ENCODE data around the gene MSX2.

The MSX2 gene

GRCh38 chr5:174718880-174719610 lies 5.3 kb upstream of the MSX2 start:
- H3K9me3 ChIP-seq (ENCODE audit: insufficient read depth, low read length): no peaks in the 10 kb centered on the region
- H3K27me3 ChIP-seq (ENCODE audit: insufficient read depth, insufficient read length): peaks cover 51% of the 10 kb centered on the region
- no peak for DNase-seq (ENCODE audit: low read depth, low spot score)
- H3K9ac ChIP-seq (ENCODE audit: insufficient read length, low read depth): no peak overlapping the region
- no peaks in the 10 kb centered on the region for H3K36me3 ChIP-seq (ENCODE audit: insufficient read depth, insufficient read length, low read length)
- H3K4me3 ChIP-seq (ENCODE audit: insufficient read length, low read depth): no peak overlapping the region
- H3K4me1 ChIP-seq (ENCODE audit: insufficient read depth, insufficient read length): peaks cover 17% of the 10 kb centered on the region
- no peak for TF ChIP-seq SUZ12 (IDR thresholded peaks at IDR 0.05; ENCODE audit: extremely low read depth, insufficient read depth, insufficient read length)
- no peak for TF ChIP-seq ZNF274 (IDR thresholded peaks at IDR 0.05; ENCODE audit: low read depth, low read length)
- TF ChIP-seq YY1 (IDR thresholded peaks at IDR 0.05; ENCODE audit: insufficient read depth, insufficient read length): no peak

GRCh38 chr5:174719793-174720611 lies 4.4 kb upstream of the MSX2 start:
- H3K36me3 ChIP-seq (ENCODE audit: insufficient read depth, insufficient read length, low read length): no peaks in the 10 kb centered on the region
- H3K9me3 ChIP-seq (ENCODE audit: insufficient read depth, low read length): no peaks in the 10 kb centered on the region
- H3K9ac ChIP-seq (ENCODE audit: insufficient read length, low read depth): no peak overlapping the region
- H3K27me3 ChIP-seq (ENCODE audit: insufficient read depth, insufficient read length): peaks cover 55% of the 10 kb centered on the region
- peak overlapping the region; percentile 19 for H3K4me3 ChIP-seq (ENCODE audit: insufficient read length, low read depth)
- peaks cover 17% of the 10 kb centered on the region for H3K4me1 ChIP-seq (ENCODE audit: insufficient read depth, insufficient read length)
- TF ChIP-seq ZNF274 (IDR thresholded peaks at IDR 0.05; ENCODE audit: low read depth, low read length) (no peak), SUZ12 (IDR thresholded peaks at IDR 0.05; ENCODE audit: extremely low read depth, insufficient read depth, insufficient read length) (no peak), YY1 (IDR thresholded peaks at IDR 0.05; ENCODE audit: insufficient read depth, insufficient read length) (no peak)
- no peak for DNase-seq (ENCODE audit: low read depth, low spot score)

GRCh38 chr5:174720612-174721529 lies 3.5 kb upstream of the MSX2 start:
- DNase-seq (ENCODE audit: low read depth, low spot score): peak; percentile 79
- Histone ChIP-seq H3K4me1 (ENCODE audit: insufficient read depth, insufficient read length) (peaks cover 17% of the 10 kb centered on the region), H3K9me3 (ENCODE audit: insufficient read depth, low read length) (no peaks in the 10 kb centered on the region), H3K27me3 (ENCODE audit: insufficient read depth, insufficient read length) (peaks cover 63% of the 10 kb centered on the region), H3K36me3 (ENCODE audit: insufficient read depth, insufficient read length, low read length) (peaks cover 2% of the 10 kb centered on the region), H3K4me3 (ENCODE audit: insufficient read length, low read depth) (peak overlapping the region; percentile 36), H3K9ac (ENCODE audit: insufficient read length, low read depth) (peak overlapping the region; percentile 56)
- TF ChIP-seq YY1 (IDR thresholded peaks at IDR 0.05; ENCODE audit: insufficient read depth, insufficient read length): no peak
- TF ChIP-seq SUZ12 (IDR thresholded peaks at IDR 0.05; ENCODE audit: extremely low read depth, insufficient read depth, insufficient read length): peak; percentile 20
- TF ChIP-seq ZNF274 (IDR thresholded peaks at IDR 0.05; ENCODE audit: low read depth, low read length): no peak

- no peak for DNase-seq (ENCODE audit: low read depth, low spot score)
- Histone ChIP-seq H3K9ac (ENCODE audit: insufficient read length, low read depth) (peak overlapping the region; percentile 56), H3K27me3 (ENCODE audit: insufficient read depth, insufficient read length) (peaks cover 67% of the 10 kb centered on the region), H3K4me1 (ENCODE audit: insufficient read depth, insufficient read length) (peaks cover 17% of the 10 kb centered on the region), H3K36me3 (ENCODE audit: insufficient read depth, insufficient read length, low read length) (peaks cover 2% of the 10 kb centered on the region), H3K4me3 (ENCODE audit: insufficient read length, low read depth) (peak overlapping the region; percentile 36), H3K9me3 (ENCODE audit: insufficient read depth, low read length) (no peaks in the 10 kb centered on the region)
- TF ChIP-seq YY1 (IDR thresholded peaks at IDR 0.05; ENCODE audit: insufficient read depth, insufficient read length) (no peak), ZNF274 (IDR thresholded peaks at IDR 0.05; ENCODE audit: low read depth, low read length) (no peak), SUZ12 (IDR thresholded peaks at IDR 0.05; ENCODE audit: extremely low read depth, insufficient read depth, insufficient read length) (no peak)
Measured at GRCh38 chr5:174721530-174722432, 2.6 kb upstream of the MSX2 start.

DNA sequence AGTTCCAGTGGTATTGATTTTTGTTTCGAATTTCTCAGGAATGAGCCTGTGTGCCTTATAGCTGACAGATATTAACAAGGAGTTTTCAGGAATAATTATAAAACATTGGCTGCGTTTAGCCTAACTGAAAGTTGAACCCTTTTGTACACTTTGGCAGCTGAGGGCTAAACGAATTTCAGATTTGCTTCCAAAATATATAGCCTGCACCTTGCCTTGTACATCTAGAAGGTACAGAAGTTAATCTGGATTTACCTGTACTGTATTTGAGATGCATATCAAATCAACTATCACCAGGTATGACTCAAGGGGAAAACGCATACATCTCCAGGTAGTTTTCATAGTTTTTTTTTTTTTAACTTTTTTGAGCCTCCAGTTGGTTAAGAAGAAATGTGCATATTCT lies 1.9 kb upstream of the MSX2 start:
- H3K9ac ChIP-seq (ENCODE audit: insufficient read length, low read depth): no peak overlapping the region
- TF ChIP-seq SUZ12 (IDR thresholded peaks at IDR 0.05; ENCODE audit: extremely low read depth, insufficient read depth, insufficient read length) (no peak), ZNF274 (IDR thresholded peaks at IDR 0.05; ENCODE audit: low read depth, low read length) (no peak), YY1 (IDR thresholded peaks at IDR 0.05; ENCODE audit: insufficient read depth, insufficient read length) (no peak)
- no peaks in the 10 kb centered on the region for H3K9me3 ChIP-seq (ENCODE audit: insufficient read depth, low read length)
- no peak for DNase-seq (ENCODE audit: low read depth, low spot score)
- H3K36me3 ChIP-seq (ENCODE audit: insufficient read depth, insufficient read length, low read length): peaks cover 2% of the 10 kb centered on the region
- H3K4me1 ChIP-seq (ENCODE audit: insufficient read depth, insufficient read length): peaks cover 17% of the 10 kb centered on the region
- H3K4me3 ChIP-seq (ENCODE audit: insufficient read length, low read depth): no peak overlapping the region
- H3K27me3 ChIP-seq (ENCODE audit: insufficient read depth, insufficient read length): peaks cover 71% of the 10 kb centered on the region

- Histone ChIP-seq H3K4me3 (ENCODE audit: insufficient read length, low read depth) (peak overlapping the region; percentile 26), H3K9me3 (ENCODE audit: insufficient read depth, low read length) (no peaks in the 10 kb centered on the region), H3K27me3 (ENCODE audit: insufficient read depth, insufficient read length) (peaks cover 66% of the 10 kb centered on the region), H3K4me1 (ENCODE audit: insufficient read depth, insufficient read length) (peaks cover 13% of the 10 kb centered on the region), H3K9ac (ENCODE audit: insufficient read length, low read depth) (peak overlapping the region; percentile 56), H3K36me3 (ENCODE audit: insufficient read depth, insufficient read length, low read length) (peaks cover 11% of the 10 kb centered on the region)
- DNase-seq (ENCODE audit: low read depth, low spot score): no peak
- no peak for TF ChIP-seq SUZ12 (IDR thresholded peaks at IDR 0.05; ENCODE audit: extremely low read depth, insufficient read depth, insufficient read length)
- no peak for TF ChIP-seq YY1 (IDR thresholded peaks at IDR 0.05; ENCODE audit: insufficient read depth, insufficient read length)
- no peak for TF ChIP-seq ZNF274 (IDR thresholded peaks at IDR 0.05; ENCODE audit: low read depth, low read length)
Measured at GRCh38 chr5:174723315-174723978, 935 bp upstream of the MSX2 start.
